Measurements from ENCODE around the gene MAGT1. TPM values are rescaled to one million over a fixed set of nuclear protein-coding genes. Genes with fewer than 3 reads are reported as not detected.

MAGT1 gene
- polyA plus RNA-seq, 1 of the 3 experiments (the other 2 are of a cell fraction): 24.1 TPM

- no peak overlapping the region for H3K27ac ChIP-seq (ENCODE audit: low read depth in 2 of 2, low read length in 1 of 2)
- H3K9ac ChIP-seq: no peak overlapping the region
- H3F3A ChIP-seq (replicated peaks; ENCODE audit: insufficient read depth): no peaks in the 10 kb centered on the region
- TF ChIP-seq CTCF (IDR thresholded peaks at IDR 0.05): no peak
- no peak for TF ChIP-seq RAD21 (IDR thresholded peaks at IDR 0.05; ENCODE audit: low read length)
- H2AFZ ChIP-seq (ENCODE audit: low read depth): no peak overlapping the region
- ChIA-PET POLR2A (interaction anchor here (0.6 kb wide), 1 partner anchor 220 kb away, joined by 6 read pairs; no protein-coding TSS in a partner anchor), CTCF (interaction anchor here (1.1 kb wide), 1 partner anchor 52 kb away, joined by 3 read pairs; no protein-coding TSS in a partner anchor)
- H3K27me3 ChIP-seq (ENCODE audit: insufficient read depth): no peaks in the 10 kb centered on the region; the same call in 1 of the 2 replicates
- H3K4me2 ChIP-seq: no peak overlapping the region
- 46% methylated on average over 3 of the region's 3 CpGs for WGBS (ENCODE audit: low lambda C conversion rate)
- DNase-seq: no peak
- no peak overlapping the region for H3K4me3 ChIP-seq (ENCODE audit: low read depth in 2 of 2, low read length in 1 of 2)
- H3K9me3 ChIP-seq: no peaks in the 10 kb centered on the region
- H3K4me1 ChIP-seq (ENCODE audit: control insufficient read depth in 1 of 2, insufficient read depth in 2 of 2, low read depth in 1 of 2, low read length in 1 of 2): no peaks in the 10 kb centered on the region
- peaks cover 3% of the 10 kb centered on the region; the same call in 1 of the 2 replicates for H4K20me1 ChIP-seq (ENCODE audit: insufficient read depth)
- no peaks in the 10 kb centered on the region for H3K36me3 ChIP-seq (replicated peaks in 1 of 2; ENCODE audit: control insufficient read depth in 1 of 2, insufficient read depth in 2 of 2, low read length in 1 of 2)
- no peaks in the 10 kb centered on the region for H3K9me2 ChIP-seq
- H3K79me2 ChIP-seq (ENCODE audit: insufficient read depth): 0 out of 2 replicates have a peak, but pooled peaks cover 6% of the 10 kb centered on the region
Observed at GRCh38 chrX:77918568-77918967, 23.3 kb upstream of the MAGT1 start.

GRCh38 chrX:77917294-77917933, 22.2 kb upstream of the MAGT1 start:
- no peaks in the 10 kb centered on the region for H3K9me3 ChIP-seq
- H2AFZ ChIP-seq (ENCODE audit: low read depth): no peak overlapping the region
- H3K4me3 ChIP-seq (ENCODE audit: low read depth in 2 of 2, low read length in 1 of 2): no peak overlapping the region
- 0 out of 2 replicates have a peak, but pooled peaks cover 6% of the 10 kb centered on the region for H3K79me2 ChIP-seq (ENCODE audit: insufficient read depth)
- no peaks in the 10 kb centered on the region for H3K36me3 ChIP-seq (replicated peaks in 1 of 2; ENCODE audit: control insufficient read depth in 1 of 2, insufficient read depth in 2 of 2, low read length in 1 of 2)
- H3K4me1 ChIP-seq (ENCODE audit: control insufficient read depth in 1 of 2, insufficient read depth in 2 of 2, low read depth in 1 of 2, low read length in 1 of 2): no peaks in the 10 kb centered on the region; a peak in 1 of 4 replicates
- no peaks in the 10 kb centered on the region; the same call in 1 of the 2 replicates for H3K27me3 ChIP-seq (ENCODE audit: insufficient read depth)
- H3K4me2 ChIP-seq: peak overlapping the region; percentile 47; the same call in 1 of the 2 replicates
- H3K9ac ChIP-seq: no peak overlapping the region
- H4K20me1 ChIP-seq (ENCODE audit: insufficient read depth): peaks cover 3% of the 10 kb centered on the region; the same call in 1 of the 2 replicates
- DNase-seq: no peak
- ChIA-PET CTCF (no interaction called here), POLR2A (no interaction called here)
- no peaks in the 10 kb centered on the region for H3F3A ChIP-seq (replicated peaks; ENCODE audit: insufficient read depth)
- H3K27ac ChIP-seq (ENCODE audit: low read depth in 2 of 2, low read length in 1 of 2): no peak overlapping the region
- no peaks in the 10 kb centered on the region for H3K9me2 ChIP-seq
- 65% methylated on average over 2 of the region's 2 CpGs for WGBS (ENCODE audit: low lambda C conversion rate)
- TF ChIP-seq RCOR1 (IDR thresholded peaks at IDR 0.05; ENCODE audit: low read length) (no peak), SIN3A (IDR thresholded peaks at IDR 0.05; ENCODE audit: borderline replicate concordance, low read depth, low read length) (no peak), MEF2A (IDR thresholded peaks at IDR 0.05; ENCODE audit: borderline replicate concordance, low read depth) (no peak), USF1 (IDR thresholded peaks at IDR 0.05; ENCODE audit: borderline replicate concordance, low read depth) (no peak), FOXJ3 (CRISPR knock-in tag; IDR thresholded peaks at IDR 0.05) (no peak), CHD2 (IDR thresholded peaks at IDR 0.05; ENCODE audit: low read length, partially characterized antibody) (no peak), TCF12 (IDR thresholded peaks at IDR 0.05) (no peak), ELF1 (IDR thresholded peaks at IDR 0.05) (no peak), POLR2AphosphoS5 (IDR thresholded peaks at IDR 0.05; ENCODE audit: low read depth, low read length) (no peak), USF2 (IDR thresholded peaks at IDR 0.05; ENCODE audit: borderline replicate concordance, low read depth, low read length) (no peak), FOXM1 (IDR thresholded peaks at IDR 0.05; ENCODE audit: low read depth) (no peak), ZBTB33 (IDR thresholded peaks at IDR 0.05; ENCODE audit: borderline replicate concordance, low read depth) (no peak), TEAD4 (IDR thresholded peaks at IDR 0.05; ENCODE audit: borderline replicate concordance, insufficient read depth) (no peak), IRF3 (IDR thresholded peaks at IDR 0.05; ENCODE audit: low read depth, low read length) (no peak)
